Left ventricle myocardium inferior (tissue), 1 donor: ENCODE results near the gene SMARCE1. TPM values are rescaled to one million over a fixed set of nuclear protein-coding genes. Genes with fewer than 3 reads are reported as not detected.

Source experiments
- DNase-seq: peaks from one replicate; pipeline ENCODE4 v3.0.0-alpha.2; 2020
- H3K27ac ChIP-seq: fragments of 200-600 bp; replicated peaks from 2 replicates; pipeline ENCODE4 v1.8.0; 2021
- H3K27me3 ChIP-seq: fragments of 200-600 bp; 2 replicates; pipeline ENCODE4 v1.8.0; 2021; ENCODE audit warnings: low read depth
- H3K36me3 ChIP-seq: fragments of 200-600 bp; 2 replicates; pipeline ENCODE4 v1.8.0; 2021
- H3K4me1 ChIP-seq: fragments of 200-600 bp; 2 replicates; pipeline ENCODE4 v1.8.0; 2021
- H3K4me3 ChIP-seq: fragments of 200-600 bp; 2 replicates; pipeline ENCODE4 v1.8.0; 2021; ENCODE audit warnings: mild to moderate bottlenecking, moderate library complexity
- H3K9me3 ChIP-seq: fragments of 200-600 bp; replicated peaks from 2 replicates; pipeline ENCODE4 v1.8.0; 2021
- intact Hi-C: fragments of 100-400 bp; cut with micrococcal nuclease; formaldehyde crosslinking; loops from one replicate; pipeline ENCODE4 v1.11.0; 2022
- total RNA-seq: library from RNA; stranded (reverse); fragmentation: NEBNext Ultra II Directional; extraction: Animal tissue kit (Norgen Biotek cat#: 25700); gene quantifications from one replicate; pipeline ENCODE4 v1.2.1, GENCODE V29; 2021
- TF ChIP-seq, protein P1 (sequence below): fragments of 200-600 bp; IDR thresholded peaks from 2 replicates; pipeline ENCODE4 v1.8.0; 2021; ENCODE audit warnings: antibody characterized with exemption, mild to moderate bottlenecking, borderline replicate concordance
- donor health status: DM: no; HTN: yes; CAD: no; lungs with severe emphysema.

SMARCE1 gene
- total RNA-seq, 1 donor from 2014 or later: 58.6 TPM

DNA sequence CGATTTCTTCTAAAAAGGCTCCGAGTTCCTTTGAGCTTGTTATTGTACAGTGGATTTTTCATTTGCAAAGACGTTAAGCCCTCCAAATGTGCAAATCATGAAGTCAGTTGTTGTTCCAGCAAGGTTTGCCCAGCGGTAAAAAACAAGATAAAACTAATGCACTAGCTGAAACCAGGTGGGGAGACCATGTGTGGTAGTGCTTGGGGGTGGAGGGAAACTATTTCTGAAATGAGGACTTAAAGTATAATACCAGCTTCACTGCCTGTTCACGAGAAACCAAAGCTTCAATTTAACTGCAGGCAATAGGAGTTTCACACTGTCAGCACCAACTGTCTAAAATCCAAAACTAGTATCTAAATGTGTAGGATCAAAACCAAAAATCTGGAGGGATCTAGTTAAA is 22.3 kb downstream of the SMARCE1 start:
- no peaks in the 10 kb centered on the region for H3K27me3 ChIP-seq
- no peak overlapping the region for H3K4me3 ChIP-seq
- no peaks in the 10 kb centered on the region for H3K9me3 ChIP-seq
- intact Hi-C loops: no loop called here
- no peak for DNase-seq
- peaks cover 26% of the 10 kb centered on the region for H3K36me3 ChIP-seq
- TF ChIP-seq, protein P1, sequence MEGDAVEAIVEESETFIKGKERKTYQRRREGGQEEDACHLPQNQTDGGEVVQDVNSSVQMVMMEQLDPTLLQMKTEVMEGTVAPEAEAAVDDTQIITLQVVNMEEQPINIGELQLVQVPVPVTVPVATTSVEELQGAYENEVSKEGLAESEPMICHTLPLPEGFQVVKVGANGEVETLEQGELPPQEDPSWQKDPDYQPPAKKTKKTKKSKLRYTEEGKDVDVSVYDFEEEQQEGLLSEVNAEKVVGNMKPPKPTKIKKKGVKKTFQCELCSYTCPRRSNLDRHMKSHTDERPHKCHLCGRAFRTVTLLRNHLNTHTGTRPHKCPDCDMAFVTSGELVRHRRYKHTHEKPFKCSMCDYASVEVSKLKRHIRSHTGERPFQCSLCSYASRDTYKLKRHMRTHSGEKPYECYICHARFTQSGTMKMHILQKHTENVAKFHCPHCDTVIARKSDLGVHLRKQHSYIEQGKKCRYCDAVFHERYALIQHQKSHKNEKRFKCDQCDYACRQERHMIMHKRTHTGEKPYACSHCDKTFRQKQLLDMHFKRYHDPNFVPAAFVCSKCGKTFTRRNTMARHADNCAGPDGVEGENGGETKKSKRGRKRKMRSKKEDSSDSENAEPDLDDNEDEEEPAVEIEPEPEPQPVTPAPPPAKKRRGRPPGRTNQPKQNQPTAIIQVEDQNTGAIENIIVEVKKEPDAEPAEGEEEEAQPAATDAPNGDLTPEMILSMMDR: no peak
- H3K4me1 ChIP-seq: peaks cover under 1% of the 10 kb centered on the region
- H3K27ac ChIP-seq: no peak overlapping the region

DNA sequence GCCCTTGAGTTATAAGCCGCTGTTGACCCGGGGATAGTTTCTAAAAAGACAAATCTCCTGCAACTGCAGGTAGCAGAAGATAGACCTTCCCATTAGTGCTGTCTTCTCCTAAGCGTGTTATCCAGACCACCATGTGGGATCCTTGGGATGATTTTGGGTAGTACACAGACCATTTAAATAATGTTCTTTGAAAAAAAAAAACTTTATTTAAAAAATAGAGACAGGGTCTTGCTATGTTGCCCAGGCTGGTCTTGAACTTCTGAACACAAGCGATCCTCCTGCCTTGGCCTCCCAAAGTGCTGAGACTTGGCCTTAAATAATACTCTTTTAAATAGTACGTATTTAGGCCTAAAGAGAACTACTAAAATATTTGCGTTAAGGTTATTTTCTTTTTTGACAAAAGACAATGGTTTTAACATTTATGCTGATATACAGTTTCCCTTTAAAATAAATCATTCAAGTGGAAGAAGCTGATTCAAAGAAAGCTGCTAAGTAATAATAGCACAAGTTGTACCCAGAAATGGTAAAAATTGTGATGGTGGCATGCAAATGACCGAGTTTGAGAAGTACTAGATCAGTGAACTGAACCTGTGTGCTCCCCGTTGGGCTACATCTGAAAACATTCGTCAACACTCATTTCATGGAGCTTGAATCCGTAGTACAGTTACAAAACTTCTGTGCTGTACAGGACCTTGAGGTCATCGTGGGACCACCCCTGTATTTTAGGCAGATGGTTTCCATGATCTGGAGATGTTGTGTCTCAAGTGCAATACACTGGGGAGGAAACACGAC is 24.0 kb downstream of the SMARCE1 start:
- H3K27ac ChIP-seq: no peak overlapping the region
- peaks cover 12% of the 10 kb centered on the region for H3K27me3 ChIP-seq
- H3K36me3 ChIP-seq: peaks cover 9% of the 10 kb centered on the region
- TF ChIP-seq, protein P1: no peak
- no peak for DNase-seq
- H3K4me3 ChIP-seq: no peak overlapping the region
- no peaks in the 10 kb centered on the region for H3K9me3 ChIP-seq
- intact Hi-C loops: no loop called here
- H3K4me1 ChIP-seq: peaks cover 10% of the 10 kb centered on the region

DNA sequence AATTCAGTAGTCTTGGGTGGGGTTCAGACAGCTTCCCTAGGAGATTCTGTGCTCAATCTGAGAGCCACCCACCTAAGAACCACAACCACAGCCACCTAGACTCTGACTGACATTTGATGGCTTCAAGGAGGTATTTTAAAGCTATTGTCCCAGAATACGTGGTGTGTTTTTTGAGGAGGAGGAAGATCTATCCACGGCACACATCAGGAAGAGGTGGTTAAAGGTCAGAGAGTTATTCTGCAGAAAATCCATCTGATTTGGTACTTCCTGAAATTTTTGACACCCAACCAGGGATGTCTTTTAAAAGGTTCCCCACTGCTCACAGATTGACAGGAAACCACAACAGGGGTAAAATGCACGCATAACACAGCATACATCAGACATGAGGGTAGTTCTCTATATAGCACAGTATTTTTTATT is 25.1 kb downstream of the SMARCE1 start:
- Histone ChIP-seq H3K27ac (no peak overlapping the region), H3K4me1 (peaks cover 10% of the 10 kb centered on the region), H3K4me3 (no peak overlapping the region), H3K36me3 (no peaks in the 10 kb centered on the region), H3K9me3 (no peaks in the 10 kb centered on the region), H3K27me3 (peaks cover 21% of the 10 kb centered on the region)
- intact Hi-C loops: no loop called here
- TF ChIP-seq, protein P1: no peak
- DNase-seq: no peak

GRCh38 chr17:40621578-40621977 is 26.0 kb downstream of the SMARCE1 start:
- intact Hi-C loops: no loop called here
- H3K27ac ChIP-seq: no peak overlapping the region

DNA sequence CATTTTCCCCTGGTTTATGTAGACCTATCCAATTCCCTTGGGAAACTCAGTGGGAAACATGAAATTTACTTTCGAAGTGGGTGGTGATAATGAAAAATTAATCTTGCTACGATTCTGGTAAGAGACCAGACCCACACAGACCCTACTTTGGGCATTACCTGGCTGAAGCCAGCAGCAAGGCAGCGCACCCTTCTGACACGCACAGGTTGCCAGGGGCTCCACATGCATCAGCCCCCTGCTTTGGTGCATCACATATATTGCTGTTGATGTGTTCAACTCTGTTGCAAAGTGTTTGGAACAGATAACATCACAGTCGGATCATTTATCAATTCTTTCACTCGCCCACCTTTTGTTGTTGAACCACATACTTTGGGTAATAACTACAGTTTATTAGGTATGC is 26.6 kb downstream of the SMARCE1 start:
- Histone ChIP-seq H3K27me3 (peaks cover 35% of the 10 kb centered on the region), H3K4me3 (no peak overlapping the region), H3K36me3 (no peaks in the 10 kb centered on the region), H3K4me1 (peaks cover 10% of the 10 kb centered on the region), H3K9me3 (no peaks in the 10 kb centered on the region), H3K27ac (no peak overlapping the region)
- no peak for DNase-seq
- TF ChIP-seq, protein P1: no peak
- intact Hi-C loops: no loop called here

More at GRCh38 chr17:40621578-40621977, 26.0 kb downstream of the SMARCE1 start:
- Histone ChIP-seq H3K4me3 (no peak overlapping the region), H3K4me1 (peaks cover 10% of the 10 kb centered on the region), H3K9me3 (no peaks in the 10 kb centered on the region), H3K36me3 (no peaks in the 10 kb centered on the region), H3K27me3 (peaks cover 29% of the 10 kb centered on the region)
- no peak for DNase-seq
- TF ChIP-seq, protein P1: no peak
